PC-9 (cell line): ENCODE results near the gene SKIC2.

Experiments used
- EZH2 ChIP-seq: fragments of 200-600 bp; sonication (generic); IDR thresholded peaks from 2 replicates; pipeline ENCODE4 v1.8.0; 2017; ENCODE audit warnings: antibody characterized with exemption, low read depth
- TF ChIP-seq, protein P1 (sequence below): fragments of 200-600 bp; sonication (generic); conservative IDR thresholded peaks from 2 replicates; pipeline ENCODE4 v1.6.1; 2017; ENCODE audit warnings: mixed run types, antibody characterized with exemption, mild to moderate bottlenecking, moderate library complexity

DNA sequence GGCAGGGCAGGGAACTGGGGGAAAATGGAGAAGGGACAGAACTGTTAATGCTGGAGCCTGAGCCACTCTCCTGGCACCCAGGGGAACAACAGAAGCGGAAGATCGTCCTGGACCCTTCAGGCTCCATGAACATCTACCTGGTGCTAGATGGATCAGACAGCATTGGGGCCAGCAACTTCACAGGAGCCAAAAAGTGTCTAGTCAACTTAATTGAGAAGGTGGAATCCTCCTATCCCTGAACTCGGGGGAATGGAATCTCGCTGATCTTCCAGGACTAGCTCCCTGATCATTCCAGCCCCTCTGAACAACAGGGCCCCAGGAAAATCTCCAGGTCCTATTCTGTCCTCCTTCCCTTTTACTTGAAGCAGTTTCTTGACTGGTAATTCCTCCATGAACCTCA, 11.1 kb upstream of the SKIC2 start:
- TF ChIP-seq, protein P1, sequence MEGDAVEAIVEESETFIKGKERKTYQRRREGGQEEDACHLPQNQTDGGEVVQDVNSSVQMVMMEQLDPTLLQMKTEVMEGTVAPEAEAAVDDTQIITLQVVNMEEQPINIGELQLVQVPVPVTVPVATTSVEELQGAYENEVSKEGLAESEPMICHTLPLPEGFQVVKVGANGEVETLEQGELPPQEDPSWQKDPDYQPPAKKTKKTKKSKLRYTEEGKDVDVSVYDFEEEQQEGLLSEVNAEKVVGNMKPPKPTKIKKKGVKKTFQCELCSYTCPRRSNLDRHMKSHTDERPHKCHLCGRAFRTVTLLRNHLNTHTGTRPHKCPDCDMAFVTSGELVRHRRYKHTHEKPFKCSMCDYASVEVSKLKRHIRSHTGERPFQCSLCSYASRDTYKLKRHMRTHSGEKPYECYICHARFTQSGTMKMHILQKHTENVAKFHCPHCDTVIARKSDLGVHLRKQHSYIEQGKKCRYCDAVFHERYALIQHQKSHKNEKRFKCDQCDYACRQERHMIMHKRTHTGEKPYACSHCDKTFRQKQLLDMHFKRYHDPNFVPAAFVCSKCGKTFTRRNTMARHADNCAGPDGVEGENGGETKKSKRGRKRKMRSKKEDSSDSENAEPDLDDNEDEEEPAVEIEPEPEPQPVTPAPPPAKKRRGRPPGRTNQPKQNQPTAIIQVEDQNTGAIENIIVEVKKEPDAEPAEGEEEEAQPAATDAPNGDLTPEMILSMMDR: no peak
- no peak for TF ChIP-seq EZH2
